GM18909 (cell line): ENCODE measurements around the gene NT5C.
"Not testable (repeated sequence)": the region's sequence is repeated elsewhere in the genome, so short reads cannot be mapped to it uniquely, and the experiment has no call there.

ENCODE experiments used
- ATAC-seq: cut with Tn5 transposase; IDR thresholded peaks from one replicate; pipeline ENCODE4 v1.9.1; 2021; ENCODE audit warnings: mild to moderate bottlenecking; ENCODE audit not compliant: unreplicated experiment, poor library complexity

NT5C gene

GRCh38 chr17:75131278-75132017 lies at the start of gene NT5C:
Gene NT5C (minus strand): TSS chr17:75131742. CDS start chr17:75131707, 35 bp downstream.
- ATAC-seq, result peak; percentile 76

GRCh38 chr17:75181110-75181509 lies 49.6 kb upstream of the NT5C start:
- ATAC-seq, result no peak

GRCh38 chr17:75178453-75178852 lies 46.9 kb upstream of the NT5C start:
- no peak for ATAC-seq

DNA sequence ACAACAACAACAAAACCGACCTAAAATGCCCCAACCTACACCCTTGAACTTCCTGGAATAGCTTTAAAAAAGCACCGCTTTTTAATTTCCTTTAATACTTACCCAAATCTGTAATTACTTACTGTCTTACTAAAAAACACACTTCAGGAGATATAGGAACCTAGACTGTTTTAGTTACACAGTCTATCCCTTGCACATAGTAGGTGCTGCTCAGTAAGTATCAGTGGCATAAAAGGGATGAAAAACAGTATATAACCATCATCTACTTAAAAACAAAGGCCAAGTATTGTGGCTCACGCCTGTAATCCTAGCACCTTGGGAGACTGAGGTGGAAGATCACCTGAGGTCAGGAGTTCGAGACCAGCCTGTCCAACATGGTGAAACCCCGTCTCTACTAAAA lies 45.1 kb upstream of the NT5C start:
- no peak for ATAC-seq

- ATAC-seq, result no peak
Observed at GRCh38 chr17:75174996-75175395, 43.5 kb upstream of the NT5C start.

DNA sequence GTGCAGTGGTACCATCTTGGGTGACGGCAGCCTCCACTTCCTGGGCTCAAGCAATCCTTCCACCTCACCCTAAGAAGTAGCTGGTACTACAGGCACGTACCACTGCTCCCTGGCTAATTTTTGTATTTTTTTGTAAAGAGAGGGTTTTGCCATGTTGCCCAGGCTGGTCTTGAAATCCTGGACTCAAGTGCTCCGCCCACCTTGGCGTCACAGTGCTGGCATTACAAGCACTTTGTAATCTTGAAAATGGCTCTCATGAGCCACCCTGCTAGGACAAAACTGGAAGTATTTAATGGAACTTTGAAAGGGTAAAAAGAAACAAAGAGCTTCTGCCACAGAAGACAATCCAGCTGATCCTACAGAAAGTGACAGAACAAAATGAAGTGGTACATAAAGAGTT lies 42.0 kb upstream of the NT5C start:
- ATAC-seq, result no peak

- ATAC-seq, result no peak
Observed at GRCh38 chr17:75168998-75169397, 37.5 kb upstream of the NT5C start.

DNA sequence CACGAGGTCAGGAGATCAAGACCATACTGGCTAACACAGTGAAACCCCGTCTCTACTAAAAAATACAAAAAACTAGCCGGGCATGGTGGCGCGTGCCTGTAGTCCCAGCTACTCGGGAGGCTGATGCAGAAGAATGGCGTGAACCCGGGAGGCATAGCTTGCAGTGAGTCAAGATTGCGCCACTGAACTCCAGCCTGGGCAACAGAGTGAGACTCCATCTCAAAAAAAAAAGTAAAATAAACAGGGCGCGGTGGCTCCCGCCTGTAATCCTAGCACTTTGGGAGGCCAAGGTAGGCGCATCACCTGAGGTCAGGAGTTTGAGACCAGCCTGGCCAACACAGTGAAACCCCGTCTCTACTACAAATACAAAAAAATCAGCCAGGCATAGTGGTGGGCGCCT lies 33.1 kb upstream of the NT5C start:
- not testable (repeated sequence) for ATAC-seq

- ATAC-seq, result no peak
Observed at GRCh38 chr17:75163074-75163473, 31.5 kb upstream of the NT5C start.

- ATAC-seq, result no peak
Observed at GRCh38 chr17:75160211-75160610, 28.7 kb upstream of the NT5C start.

- no peak for ATAC-seq
Observed at GRCh38 chr17:75159196-75160031, 27.9 kb upstream of the NT5C start.

- ATAC-seq, result not testable (repeated sequence)
Observed at GRCh38 chr17:75158480-75158879, 26.9 kb upstream of the NT5C start.

GRCh38 chr17:75155191-75155601 lies 23.7 kb upstream of the NT5C start:
- ATAC-seq, result no peak

DNA sequence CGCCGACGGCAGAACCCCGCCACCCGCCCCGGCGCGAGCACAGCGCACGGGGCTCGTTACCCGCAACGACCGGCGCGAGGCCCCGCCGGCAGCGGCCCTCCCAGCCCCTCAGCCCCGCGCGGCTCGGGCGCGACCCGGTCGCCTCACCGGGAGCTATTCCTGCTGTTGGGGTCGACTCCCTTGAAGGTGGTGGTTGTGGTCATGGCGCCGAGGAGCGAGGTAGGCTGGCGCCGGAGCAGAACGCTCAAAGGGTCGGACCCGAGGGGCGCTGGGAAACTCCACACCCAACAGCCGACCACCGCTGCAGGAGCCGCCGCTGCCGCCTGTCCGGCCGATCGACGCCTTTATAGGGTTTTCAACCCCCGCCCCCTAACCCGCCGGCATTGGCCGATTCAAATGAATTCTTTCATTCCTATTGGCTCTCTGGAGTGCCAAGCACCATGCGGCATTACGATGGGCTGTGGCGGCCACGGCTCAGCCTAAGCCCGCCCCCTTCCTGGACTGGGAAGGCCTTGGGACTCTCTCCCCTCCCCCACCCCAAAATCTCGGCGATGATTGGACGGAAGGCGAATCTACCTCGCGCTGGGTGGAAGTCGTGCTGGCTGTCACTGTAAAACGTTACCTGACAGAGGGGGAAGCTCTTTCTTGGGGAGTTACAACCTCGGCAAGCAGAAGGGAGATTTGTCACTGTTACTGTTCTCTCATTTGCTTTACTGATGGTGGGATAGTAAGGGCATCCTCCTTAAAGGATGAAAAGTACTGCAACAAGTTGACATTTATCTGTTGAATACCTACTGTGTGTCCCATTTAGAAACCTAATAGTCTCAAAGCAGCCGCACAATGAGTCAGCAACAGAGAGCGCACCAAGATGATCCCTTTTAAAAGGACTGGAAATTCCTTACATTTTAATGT lies 22.9 kb upstream of the NT5C start, which contains the start of gene JPT1:
Gene JPT1 (minus strand): TSS at position 318 of the 912 bp plus-strand sequence. CDS start 115 bp downstream, at position 203.
- ATAC-seq, result peak; percentile 92

DNA sequence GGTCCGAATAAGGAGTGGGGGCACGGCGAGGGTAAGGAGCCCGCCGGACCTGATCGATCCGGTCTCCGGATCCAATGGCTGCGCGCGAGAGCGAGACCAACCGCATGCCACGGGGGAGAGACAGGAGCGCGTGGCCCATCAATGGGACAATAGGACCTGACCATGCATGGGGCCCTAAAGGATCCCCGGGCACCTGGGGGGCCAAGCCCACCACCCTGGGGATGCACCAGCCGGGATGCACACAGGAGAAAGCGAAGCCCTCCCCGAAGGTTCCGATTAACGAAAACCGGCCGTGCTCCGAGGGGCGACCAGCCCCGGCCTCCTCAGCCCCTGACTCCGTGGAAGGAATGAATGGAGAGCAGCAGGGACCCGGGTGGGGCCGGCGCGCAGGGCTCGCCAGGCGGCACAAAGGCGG lies 22.2 kb upstream of the NT5C start:
- ATAC-seq, result no peak

DNA sequence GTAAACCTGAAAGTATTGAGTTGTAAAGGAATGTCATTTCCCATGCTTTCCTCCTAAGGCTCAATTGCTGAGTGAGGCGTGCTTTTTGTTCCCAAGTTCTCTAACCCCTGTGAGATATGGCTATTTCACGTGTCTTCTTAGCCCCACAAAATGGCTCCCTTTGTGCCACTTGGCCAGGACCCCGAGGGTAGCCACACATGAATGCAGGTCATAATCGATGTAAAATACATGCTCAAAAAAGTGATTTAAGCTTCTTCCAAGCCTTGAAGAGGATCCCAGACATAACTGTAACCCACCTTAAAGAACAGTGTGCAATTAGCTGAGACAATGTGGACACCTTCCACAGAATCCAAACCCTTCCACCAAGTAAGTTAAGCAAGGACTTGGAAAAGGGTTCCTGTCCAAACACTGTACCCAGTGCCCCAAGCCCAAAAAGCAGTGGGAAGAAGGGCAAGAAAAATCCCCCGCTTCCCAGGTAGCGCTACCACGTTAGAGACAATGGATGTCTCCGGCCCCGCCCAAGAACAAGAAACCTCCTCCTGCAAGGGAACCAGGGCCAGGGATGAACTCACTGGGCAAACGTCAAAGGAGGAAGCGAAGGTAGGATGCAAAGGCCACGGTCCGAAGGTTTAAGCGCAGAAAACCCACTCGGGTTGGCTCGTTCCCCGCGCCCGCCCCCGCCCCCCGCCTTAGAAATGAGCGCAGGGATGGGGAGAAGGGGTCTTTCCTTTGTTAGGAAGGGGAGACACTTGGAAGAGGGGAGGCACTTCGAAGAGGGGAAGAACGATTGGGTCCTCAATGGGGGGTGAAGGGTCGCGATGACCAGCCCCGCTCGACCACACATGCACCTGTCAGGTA lies 21.6 kb upstream of the NT5C start:
- ATAC-seq, result no peak

DNA sequence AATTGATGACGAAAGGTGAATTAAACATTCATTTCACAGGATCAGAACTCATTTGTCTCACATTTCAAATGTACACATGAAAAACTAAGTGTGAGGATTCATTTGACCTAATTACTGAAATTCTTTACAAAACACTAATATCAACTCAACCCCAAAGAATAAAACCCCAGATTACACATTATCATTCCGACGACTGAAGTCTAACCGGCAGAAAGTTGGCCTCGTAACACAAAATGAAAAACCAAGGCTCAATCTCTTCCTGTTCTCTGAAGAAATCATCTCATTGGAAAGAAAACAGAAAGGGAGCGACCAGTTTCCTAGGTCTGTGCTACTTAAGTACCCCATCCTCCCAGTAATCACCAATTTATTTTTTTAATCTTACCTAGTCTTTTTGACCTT lies 21.0 kb upstream of the NT5C start:
- ATAC-seq, result no peak

DNA sequence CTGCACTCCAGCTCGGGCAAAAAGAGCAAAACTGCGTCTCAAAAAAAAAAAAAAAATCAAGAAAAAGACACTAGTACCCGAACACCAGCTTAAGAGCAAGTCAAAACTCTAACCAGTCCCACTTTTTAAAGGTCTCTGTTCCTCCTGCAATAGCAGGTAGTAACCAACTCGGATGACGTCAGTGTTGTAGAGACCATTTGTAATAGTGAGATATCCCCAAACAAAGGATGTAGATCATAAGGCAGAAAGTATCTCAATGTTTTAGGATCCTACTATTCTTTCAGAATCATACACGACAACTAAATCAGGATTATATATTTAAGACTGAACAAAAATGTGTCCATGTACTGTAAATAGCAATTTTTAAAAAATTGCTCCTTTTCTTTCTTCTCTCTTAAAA lies 20.4 kb upstream of the NT5C start:
- ATAC-seq, result no peak

DNA sequence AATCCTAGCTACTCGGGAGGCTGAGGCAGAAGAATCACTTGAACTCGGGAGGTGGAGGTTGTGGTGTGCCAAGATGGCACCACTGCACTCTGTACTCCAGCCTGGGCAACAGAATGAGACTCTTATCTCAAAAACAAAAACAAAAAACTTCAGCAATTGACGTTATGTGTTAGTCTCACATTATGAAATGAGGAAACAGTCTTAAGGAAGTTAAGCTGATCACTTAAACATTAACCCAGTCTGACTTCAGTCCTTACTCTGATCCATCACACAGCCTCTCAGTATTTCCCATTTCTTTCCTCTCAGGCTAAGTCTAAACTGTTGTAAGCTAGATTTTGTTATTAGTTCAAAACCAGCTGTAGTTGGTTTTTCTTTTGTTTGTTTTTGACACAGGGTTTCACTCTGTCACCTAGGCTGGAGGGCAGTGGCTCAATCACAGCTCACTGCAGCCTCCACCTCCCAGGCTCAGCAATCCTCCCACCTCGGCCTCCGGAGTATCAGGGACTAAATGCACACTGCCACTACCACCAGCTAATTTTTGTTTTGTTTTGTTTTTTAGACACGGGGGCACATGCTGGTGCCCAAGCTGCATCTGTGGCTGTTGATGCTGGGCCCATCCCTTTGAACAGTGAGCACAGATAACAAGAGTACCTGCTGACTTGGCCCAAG lies 16.5 kb upstream of the NT5C start:
- ATAC-seq, result no peak
